Gastroesophageal sphincter (tissue), 4 donors: ENCODE measurements around the gene MECR. TPM values are rescaled to one million over a fixed set of nuclear protein-coding genes. Genes with fewer than 3 reads are reported as not detected.

Experiments used
- ATAC-seq: fragments of 150-250 bp; one replicate; pipeline ENCODE4 v1.9.1; 2016; ENCODE audit warnings: mild to moderate bottlenecking, moderate library complexity
- H3K27ac ChIP-seq, 4 donors: fragments of 200-600 bp; sonication (generic) in 3 of 4; 1 replicate in 3 of 4; 2 replicates in 1 of 4; pipeline ENCODE4 v1.5.1; 2016 to 2019
- H3K27me3 ChIP-seq: fragments of 200-600 bp; sonication (generic); one replicate; pipeline ENCODE4 v1.5.1; 2019
- H3K36me3 ChIP-seq, 2 donors: fragments of 200-600 bp; sonication (generic); one replicate each; pipeline ENCODE4 v1.5.1; 2019; ENCODE audit warnings: control low read depth in 1 of 2
- H3K4me1 ChIP-seq, 3 donors: fragments of 200-600 bp; sonication (generic); 1 replicate in 2 of 3; 2 replicates in 1 of 3; pipeline ENCODE4 v1.5.1; 2016 to 2019; ENCODE audit warnings: control low read depth in 2 of 3
- H3K4me3 ChIP-seq, 2 donors: fragments of 200-600 bp; sonication (generic); one replicate each; pipeline ENCODE4 v1.5.1; 2019; ENCODE audit warnings: mild to moderate bottlenecking in 1 of 2, moderate library complexity in 1 of 2
- H3K9me3 ChIP-seq, 3 donors: fragments of 200-600 bp; sonication (generic); one replicate each; pipeline ENCODE4 v1.5.1; 2017 to 2019; ENCODE audit warnings: control low read depth in 2 of 3
- CTCF ChIP-seq, 4 experiments: fragments of 200-600 bp in 2 of 4; fragments of 450-650 bp in 2 of 4; sonication (generic) in 1 of 4; IDR thresholded peaks; one replicate each; pipeline ENCODE4 v1.5.1; 2017 to 2019; ENCODE audit warnings: antibody characterized with exemption in 4 of 4, mild to moderate bottlenecking in 2 of 4, moderate library complexity in 2 of 4
- EP300 ChIP-seq: sonication (generic); formaldehyde crosslinking; IDR thresholded peaks from one replicate; pipeline ENCODE4 v1.6.1; 2017; ENCODE audit warnings: antibody characterized with exemption, mild to moderate bottlenecking
- POLR2A ChIP-seq, 2 donors: fragments of 450-650 bp; IDR thresholded peaks; one replicate each; pipeline ENCODE4 v1.6.1; 2017; ENCODE audit warnings: antibody characterized with exemption in 2 of 2, mild to moderate bottlenecking in 2 of 2, moderate library complexity in 1 of 2
- POLR2AphosphoS5 ChIP-seq: sonication (generic); formaldehyde crosslinking; IDR thresholded peaks from one replicate; pipeline ENCODE4 v1.6.1; 2017; ENCODE audit warnings: antibody characterized with exemption
- WGBS, 2 donors: methylation state at CpG; one replicate each; pipeline ENCODE4 v1.1.5; 2018; ENCODE audit warnings: low coverage in 1 of 2; 5-methylcytosine and 5-hydroxymethylcytosine counted together
- total RNA-seq, 4 donors: library from RNA; depleted of rRNA; stranded (reverse); fragments of >200 nt; gene quantifications; one replicate each; pipeline ENCODE4 v1.1.0, GENCODE V29; 2016

Gene MECR
- total RNA-seq, 4 donors from 2014 or later: 8.2 to 17.1 (median 12.9) TPM

DNA sequence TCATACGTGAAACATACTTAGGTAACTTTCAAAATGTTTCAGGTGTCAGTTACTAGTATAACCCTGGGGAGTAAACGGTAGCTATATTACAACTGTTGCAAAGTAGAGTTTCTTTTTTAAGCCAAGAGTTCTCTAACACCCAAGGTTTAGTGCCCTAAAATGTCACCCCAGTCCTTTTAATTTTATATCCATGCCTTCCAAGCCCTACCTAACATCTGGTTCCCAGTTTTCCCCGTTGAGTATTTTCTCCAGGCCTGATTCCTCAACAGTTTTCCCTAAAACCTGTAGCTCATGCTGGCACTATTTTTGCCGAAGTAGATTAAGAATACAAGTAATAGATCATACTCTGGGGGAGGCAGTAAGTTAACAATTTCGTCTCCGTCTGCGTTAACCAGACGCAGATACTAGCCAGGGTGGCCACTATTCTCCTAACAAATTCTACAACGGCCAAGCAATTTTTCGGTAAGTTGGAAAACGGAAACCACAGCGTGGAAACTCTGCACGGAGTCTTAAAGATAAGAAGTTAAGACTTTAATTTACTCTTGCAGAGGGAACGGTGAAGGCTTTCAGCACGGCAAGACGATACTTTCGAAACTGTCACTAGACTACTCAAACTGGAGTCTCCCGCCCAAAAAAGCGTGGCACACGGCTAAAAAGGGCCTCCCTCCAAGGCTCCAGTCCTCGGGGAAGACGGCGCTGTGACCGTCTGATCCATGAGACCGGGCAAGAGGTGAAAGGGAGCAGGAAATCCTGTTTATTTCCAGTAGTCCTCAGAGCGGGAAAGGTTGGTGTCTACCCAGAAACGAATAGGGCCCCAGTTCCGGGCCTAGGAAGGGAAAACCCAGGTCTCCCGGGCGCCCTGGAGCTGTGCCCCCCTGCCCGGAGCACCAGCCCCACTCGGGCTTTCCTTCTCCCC lies 50.0 kb downstream of the MECR start:
- Histone ChIP-seq H3K4me1 (peaks cover 10 to 58% (median 24%) of the 10 kb centered on the region in 3 donors), H3K36me3 (peaks cover 0 to 7% of the 10 kb centered on the region in 2 donors), H3K9me3 (no peaks in the 10 kb centered on the region), H3K27ac (peak overlapping the region; percentile 96 to 100 (median 100)), H3K4me3 (peak overlapping the region; percentile 85 to 98), H3K27me3 (no peaks in the 10 kb centered on the region)
- ATAC-seq: peak; percentile 9
- TF ChIP-seq CTCF (IDR thresholded peaks at IDR 0.05) (no peak), POLR2A (IDR thresholded peaks at IDR 0.05) (no peak), POLR2AphosphoS5 (peak; percentile 48)
- WGBS, 2 donors: 0 to 2% methylated on average over 15 to 18 of the region's 32 CpGs

GRCh38 chr1:29179641-29180184 lies 51.0 kb downstream of the MECR start:
- 3 to 17% methylated on average over 4 of the region's 4 CpGs for WGBS, 2 donors

GRCh38 chr1:29177022-29177705 lies 53.6 kb downstream of the MECR start:
- Histone ChIP-seq H3K4me3 (no peak overlapping the region), H3K27me3 (no peaks in the 10 kb centered on the region), H3K36me3 (peaks cover 0 to 7% of the 10 kb centered on the region in 2 donors), H3K27ac (peak overlapping the region in 3 of 4 donors; percentile 58 to 65 (median 64)), H3K4me1 (peaks cover 10 to 79% (median 24%) of the 10 kb centered on the region in 3 donors), H3K9me3 (no peaks in the 10 kb centered on the region)
- TF ChIP-seq POLR2AphosphoS5: no peak
- TF ChIP-seq EP300: no peak
- no peak for TF ChIP-seq POLR2A (IDR thresholded peaks at IDR 0.05)
- 38 to 48% methylated on average over 3 to 9 of the region's 12 CpGs for WGBS, 2 donors
- no peak for ATAC-seq

More at GRCh38 chr1:29179641-29180184, 51.0 kb downstream of the MECR start:
- Histone ChIP-seq H3K4me3 (peak overlapping the region; percentile 85 to 98), H3K27me3 (no peaks in the 10 kb centered on the region), H3K36me3 (peaks cover 0 to 7% of the 10 kb centered on the region in 2 donors), H3K27ac (peak overlapping the region in 3 of 4 donors; percentile 56 to 100 (median 100)), H3K4me1 (peaks cover 10 to 61% (median 24%) of the 10 kb centered on the region in 3 donors), H3K9me3 (no peaks in the 10 kb centered on the region)
- ATAC-seq: no peak
- TF ChIP-seq POLR2A (IDR thresholded peaks at IDR 0.05) (no peak), POLR2AphosphoS5 (peak; percentile 32), CTCF (IDR thresholded peaks at IDR 0.05) (no peak), EP300 (no peak)

DNA sequence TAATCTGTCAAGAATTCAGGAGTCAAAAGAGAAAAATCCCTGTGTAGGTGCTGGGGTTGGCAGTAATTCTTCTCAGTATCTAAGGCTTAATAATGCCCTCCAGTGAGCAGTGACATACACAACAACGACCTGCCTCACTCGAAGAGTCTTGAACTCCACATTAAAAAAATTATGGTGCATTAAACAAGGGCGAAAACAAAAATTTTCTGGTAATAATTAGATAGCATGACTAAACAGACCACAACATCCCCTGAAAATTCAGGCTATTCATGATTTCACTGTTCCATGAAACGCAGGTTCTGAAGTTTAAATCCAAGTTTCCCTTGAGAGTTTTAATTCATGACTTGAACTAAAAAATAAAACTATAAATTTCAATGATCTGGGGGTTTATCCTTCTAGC lies 54.2 kb downstream of the MECR start:
- no peak overlapping the region for H3K4me3 ChIP-seq
- H3K4me1 ChIP-seq: peaks cover 12 to 83% (median 24%) of the 10 kb centered on the region in 3 donors
- no peak for TF ChIP-seq POLR2AphosphoS5
- TF ChIP-seq CTCF (IDR thresholded peaks at IDR 0.05): no peak
- no peak for TF ChIP-seq POLR2A (IDR thresholded peaks at IDR 0.05)
- no peak for TF ChIP-seq EP300
- WGBS, 2 donors: 20 to 24% methylated on average over 4 of the region's 4 CpGs
- H3K27me3 ChIP-seq: no peaks in the 10 kb centered on the region
- ATAC-seq: no peak
- peak overlapping the region in 2 of 4 donors; percentile 33 to 65 for H3K27ac ChIP-seq
- peaks cover 0 to 7% of the 10 kb centered on the region in 2 donors for H3K36me3 ChIP-seq
- no peaks in the 10 kb centered on the region for H3K9me3 ChIP-seq

- TF ChIP-seq EP300 (no peak), POLR2AphosphoS5 (no peak), CTCF (IDR thresholded peaks at IDR 0.05) (no peak)
- no peak for ATAC-seq
- Histone ChIP-seq H3K36me3 (peaks cover 0 to 10% of the 10 kb centered on the region in 2 donors), H3K9me3 (no peaks in the 10 kb centered on the region), H3K27ac (no peak overlapping the region), H3K27me3 (no peaks in the 10 kb centered on the region), H3K4me3 (no peak overlapping the region), H3K4me1 (peaks cover 9 to 89% (median 21%) of the 10 kb centered on the region in 3 donors)
- WGBS, 2 donors: 79 to 90% methylated on average over 2 to 4 of the region's 8 CpGs
Measured at GRCh38 chr1:29172415-29172939, 58.3 kb downstream of the MECR start.
